Esophagus muscularis mucosa (tissue), 4 donors: ENCODE results near the gene UNC5A. TPM values are rescaled to one million over a fixed set of nuclear protein-coding genes. Genes with fewer than 3 reads are reported as not detected.

Experiments
- DNase-seq: peaks from one replicate; pipeline ENCODE4 v3.0.0-alpha.2; 2017; ENCODE audit errors: extremely low spot score
- H3K27ac ChIP-seq, 4 donors: fragments of 200-600 bp; sonication (generic); replicated peaks in 1 of 4; 1 replicate in 3 of 4; 2 replicates in 1 of 4; pipeline ENCODE4 v1.5.1; 2016 to 2019; ENCODE audit warnings: mild to moderate bottlenecking in 1 of 4
- H3K27me3 ChIP-seq, 4 donors: fragments of 200-600 bp; sonication (generic); one replicate each; pipeline versions ENCODE4 v1.5.1 to v1.6.0; 2016 to 2019
- H3K36me3 ChIP-seq, 4 donors: fragments of 200-600 bp; sonication (generic); one replicate each; pipeline ENCODE4 v1.5.1; 2016 to 2019
- H3K4me1 ChIP-seq, 4 donors: fragments of 200-600 bp; sonication (generic); one replicate each; pipeline ENCODE4 v1.5.1; 2016 to 2019
- H3K4me3 ChIP-seq, 4 donors: fragments of 200-600 bp; sonication (generic); 1 replicate in 2 of 4; 2 replicates in 2 of 4; pipeline ENCODE4 v1.5.1; 2016 to 2019; ENCODE audit warnings: mild to moderate bottlenecking in 4 of 4, moderate library complexity in 1 of 4
- H3K9me3 ChIP-seq, 4 donors: fragments of 200-600 bp; sonication (generic); 1 replicate in 3 of 4; 2 replicates in 1 of 4; pipeline ENCODE4 v1.5.1; 2016 to 2019
- CTCF ChIP-seq, 3 experiments: fragments of 200-600 bp in 2 of 3; fragments of 450-650 bp in 1 of 3; sonication (generic) in 2 of 3; IDR thresholded peaks; one replicate each; pipeline ENCODE4 v1.5.1; 2017 to 2019; ENCODE audit warnings: antibody characterized with exemption in 3 of 3, mild to moderate bottlenecking in 2 of 3, moderate library complexity in 1 of 3
- EP300 ChIP-seq: sonication (generic); formaldehyde crosslinking; IDR thresholded peaks from one replicate; pipeline ENCODE4 v1.6.1; 2017; ENCODE audit warnings: antibody characterized with exemption
- POLR2A ChIP-seq: fragments of 450-650 bp; IDR thresholded peaks from one replicate; pipeline ENCODE4 v1.6.1; 2017; ENCODE audit warnings: antibody characterized with exemption, moderate library complexity, mild to moderate bottlenecking, low read depth
- POLR2AphosphoS5 ChIP-seq, 2 donors: sonication (generic); formaldehyde crosslinking; IDR thresholded peaks; one replicate each; pipeline ENCODE4 v1.6.1; 2017; ENCODE audit warnings: antibody characterized with exemption in 2 of 2
- WGBS: methylation state at CpG from one replicate; pipeline ENCODE4 v1.1.5; 2018; 5-methylcytosine and 5-hydroxymethylcytosine counted together
- intact Hi-C: fragments of 100-400 bp; cut with DNase I; formaldehyde crosslinking; loops from one replicate; pipeline ENCODE4 v1.15.1; 2023
- total RNA-seq, 4 donors: library from RNA; depleted of rRNA; stranded (reverse); fragments of >200 nt; gene quantifications; one replicate each; pipeline versions ENCODE4 v1.1.0 to v1.2.1, GENCODE V29; 2016

UNC5A gene
- total RNA-seq, 4 donors from 2014 or later: not detected

- Histone ChIP-seq H3K27ac (no peak overlapping the region), H3K27me3 (peaks cover 0 to 67% (median 0%) of the 10 kb centered on the region in 4 donors), H3K4me3 (no peak overlapping the region), H3K4me1 (no peaks in the 10 kb centered on the region), H3K9me3 (no peaks in the 10 kb centered on the region), H3K36me3 (no peaks in the 10 kb centered on the region)
- intact Hi-C loops: no loop called here
- no peak for DNase-seq
- no peak for TF ChIP-seq CTCF (IDR thresholded peaks at IDR 0.05)
- WGBS: 63% methylated on average over 17 of the region's 17 CpGs
Measured at GRCh38 chr5:176875014-176875550, 64.7 kb downstream of the UNC5A start.

GRCh38 chr5:176875783-176876505, 65.6 kb downstream of the UNC5A start:
- no peak overlapping the region for H3K27ac ChIP-seq
- no peaks in the 10 kb centered on the region for H3K4me1 ChIP-seq
- no peak for DNase-seq
- no peaks in the 10 kb centered on the region for H3K9me3 ChIP-seq
- no peak for TF ChIP-seq POLR2A
- TF ChIP-seq EP300: no peak
- TF ChIP-seq POLR2AphosphoS5 (IDR thresholded peaks at IDR 0.05): no peak
- no peak for TF ChIP-seq CTCF (IDR thresholded peaks at IDR 0.05)
- no peak overlapping the region for H3K4me3 ChIP-seq
- intact Hi-C loops: no loop called here
- WGBS: 29% methylated on average over 9 of the region's 27 CpGs
- H3K27me3 ChIP-seq: peaks cover 0 to 64% (median 0%) of the 10 kb centered on the region in 4 donors
- no peaks in the 10 kb centered on the region for H3K36me3 ChIP-seq

- no peak overlapping the region for H3K27ac ChIP-seq
- H3K4me3 ChIP-seq: no peak overlapping the region
- H3K27me3 ChIP-seq: peaks cover 0 to 64% (median 0%) of the 10 kb centered on the region in 4 donors
- WGBS: 66% methylated on average over 13 of the region's 24 CpGs
- no peak for DNase-seq
- intact Hi-C loops: no loop called here
- H3K4me1 ChIP-seq: no peaks in the 10 kb centered on the region
- H3K36me3 ChIP-seq: no peaks in the 10 kb centered on the region
- TF ChIP-seq POLR2A (no peak), EP300 (no peak), CTCF (IDR thresholded peaks at IDR 0.05) (no peak), POLR2AphosphoS5 (IDR thresholded peaks at IDR 0.05) (no peak)
- H3K9me3 ChIP-seq: no peaks in the 10 kb centered on the region
Measured at GRCh38 chr5:176876506-176877431, 66.4 kb downstream of the UNC5A start.

GRCh38 chr5:176877793-176878331, 67.5 kb downstream of the UNC5A start:
- H3K36me3 ChIP-seq: no peaks in the 10 kb centered on the region
- intact Hi-C loops: no loop called here
- H3K4me3 ChIP-seq: no peak overlapping the region
- H3K9me3 ChIP-seq: no peaks in the 10 kb centered on the region
- WGBS: 65% methylated on average over 4 of the region's 21 CpGs
- DNase-seq: no peak
- no peak overlapping the region for H3K27ac ChIP-seq
- H3K4me1 ChIP-seq: no peaks in the 10 kb centered on the region
- peaks cover 0 to 64% (median 0%) of the 10 kb centered on the region in 4 donors for H3K27me3 ChIP-seq
- TF ChIP-seq EP300: no peak
- no peak for TF ChIP-seq CTCF (IDR thresholded peaks at IDR 0.05)
- no peak for TF ChIP-seq POLR2A
- no peak for TF ChIP-seq POLR2AphosphoS5 (IDR thresholded peaks at IDR 0.05)
